Stimulated activated CD4-positive, alpha-beta T cell treated with anti-CD3 and anti-CD28 coated beads, TNF-alpha, amount 100 ng/mL, for 1 hour (primary cell): ENCODE data around the gene RGS5.

Source experiments
- DNase-seq, 3 donors: peaks; one replicate each; pipeline ENCODE4 v3.0.0-alpha.2; 2020; ENCODE audit warnings: low read depth in 3 of 3, low spot score in 1 of 3

Gene RGS5

GRCh38 chr1:163182330-163182949, 20.3 kb downstream of the RGS5 start:
- no peak for DNase-seq

- DNase-seq = no peak
These were observed 24.1 kb downstream of the RGS5 start for GRCh38 chr1:163178628-163179027.

- no peak for DNase-seq
These were observed 25.9 kb downstream of the RGS5 start for GRCh38 chr1:163176797-163177196.

- peak in 1 of 3 donors; percentile 10 for DNase-seq
These were observed 27.9 kb downstream of the RGS5 start for GRCh38 chr1:163174524-163175437.

- no peak for DNase-seq
These were observed 29.6 kb downstream of the RGS5 start for GRCh38 chr1:163173121-163173520.

- no peak for DNase-seq
These were observed 30.1 kb downstream of the RGS5 start for GRCh38 chr1:163172596-163172995.

- DNase-seq = no peak
These were observed 30.9 kb downstream of the RGS5 start for GRCh38 chr1:163171826-163172225.

GRCh38 chr1:163170975-163171676, 31.6 kb downstream of the RGS5 start:
- DNase-seq = no peak

GRCh38 chr1:163170331-163170730, 32.4 kb downstream of the RGS5 start:
- no peak for DNase-seq

GRCh38 chr1:163169553-163169952, 33.2 kb downstream of the RGS5 start:
- DNase-seq = no peak

- DNase-seq = no peak
These were observed 34.7 kb downstream of the RGS5 start for GRCh38 chr1:163168053-163168452.

GRCh38 chr1:163166886-163167555, 35.7 kb downstream of the RGS5 start:
- DNase-seq = no peak

- DNase-seq = no peak
These were observed 37.6 kb downstream of the RGS5 start for GRCh38 chr1:163165119-163165518.

- no peak for DNase-seq
These were observed 38.7 kb downstream of the RGS5 start for GRCh38 chr1:163163881-163164582.

GRCh38 chr1:163163163-163163562, 39.6 kb downstream of the RGS5 start:
- DNase-seq = no peak

- no peak for DNase-seq
These were observed 40.3 kb downstream of the RGS5 start for GRCh38 chr1:163162381-163162914.

- no peak for DNase-seq
These were observed 40.9 kb downstream of the RGS5 start for GRCh38 chr1:163161841-163162240.

- DNase-seq = no peak
These were observed 41.4 kb downstream of the RGS5 start for GRCh38 chr1:163161337-163161736.

- no peak for DNase-seq
These were observed 47.1 kb downstream of the RGS5 start for GRCh38 chr1:163155606-163156005.

GRCh38 chr1:163148911-163149310, 53.8 kb downstream of the RGS5 start:
- no peak for DNase-seq
